K562 (cell line): Measurements from ENCODE around the gene HSPB8. TPM values are rescaled to one million over a fixed set of nuclear protein-coding genes. Genes with fewer than 3 reads are reported as not detected.

Source experiments
- ATAC-seq: fragments of 200-7000 bp; cut with Tn5 transposase; 3 replicates; pipeline ENCODE4 v1.9.1; 2020; ENCODE audit warnings: moderate library complexity
- BruUV-seq: library from RNA; stranded (reverse); fragments of 400-500 nt; replicated peaks from 2 replicates; lab custom pipeline; 2021; lab: Mats Ljungman, UMichigan
- CTCF ChIA-PET: fragments of 300-600 bp; formaldehyde crosslinking; extraction: SDS; loops from one replicate; lab custom pipeline; 2021; ENCODE audit warnings: low intra/inter-chr PET ratio; lab: Yijun Ruan, JAX
- POLR2A ChIA-PET: fragments of 300-600, 350-650 bp; sonication (Branson Sonifier 250); formaldehyde crosslinking; extraction: SDS; loops from one replicate; lab custom pipeline; 2021; ENCODE audit warnings: antibody characterized with exemption, inconsistent platforms; lab: Yijun Ruan, JAX
- DNase-seq, 4 experiments: peaks; one replicate each; pipeline versions ENCODE4 v3.0.0 to v3.0.0-alpha.2; 2011 to 2018; ENCODE audit warnings: low spot score in 3 of 4, mixed read lengths in 3 of 4; ENCODE audit errors: extremely low read depth in 1 of 4
- FAIRE-seq: peaks from 2 replicates; lab custom pipeline; 2011; peaks lifted over from hg19 to GRCh38; lab: Jason Lieb, UNC
- H2AFZ ChIP-seq: 2 replicates; pipeline ENCODE4 v1.6.0; 2011; ENCODE audit warnings: low read depth, low read length, control low read depth, inconsistent platforms
- H3K27ac ChIP-seq: fragments of 200-600 bp; 3 replicates; pipeline ENCODE4 v1.8.0; 2011; ENCODE audit warnings: low read depth, mild to moderate bottlenecking, control low read depth, inconsistent platforms, low read length, moderate library complexity, mixed read lengths; ENCODE audit errors: extremely low read depth
- H3K27me3 ChIP-seq, 2 experiments: fragments of 300-600 bp in 1 of 2; 2 replicates in 1 of 2; 3 replicates in 1 of 2; pipeline versions ENCODE4 v1.6.0 to v1.8.0; 2011; ENCODE audit warnings: inconsistent platforms in 2 of 2, low read length in 2 of 2, mild to moderate bottlenecking in 1 of 2, mixed read lengths in 1 of 2, moderate library complexity in 1 of 2; ENCODE audit not compliant: control insufficient read depth in 2 of 2, insufficient read depth in 2 of 2
- H3K36me3 ChIP-seq: fragments of 300-600 bp; 3 replicates; pipeline ENCODE4 v1.8.0; 2011; ENCODE audit warnings: mild to moderate bottlenecking, low read length, inconsistent platforms; ENCODE audit not compliant: control insufficient read depth, insufficient read depth
- H3K4me1 ChIP-seq, 2 experiments: fragments of 200-600 bp in 1 of 2; replicated peaks in 1 of 2; 2 replicates in 1 of 2; 3 replicates in 1 of 2; pipeline versions ENCODE4 v1.5.1 to v1.8.0; 2011; ENCODE audit warnings: inconsistent platforms in 2 of 2, low read length in 2 of 2, mild to moderate bottlenecking in 1 of 2, mixed read lengths in 1 of 2, moderate library complexity in 1 of 2; ENCODE audit not compliant: control insufficient read depth in 2 of 2, insufficient read depth in 2 of 2
- H3K4me2 ChIP-seq: 2 replicates; pipeline ENCODE4 v1.6.1; 2011; ENCODE audit warnings: low read length, control low read depth, inconsistent platforms, mixed read lengths; ENCODE audit not compliant: insufficient read depth
- H3K4me3 ChIP-seq: fragments of 200-600 bp; sonication (generic), shearing (Covaris generic); 2 replicates; pipeline ENCODE4 v1.5.1; 2016; ENCODE audit warnings: control low read depth, inconsistent platforms
- H3K79me2 ChIP-seq: fragments of 200-600 bp; 3 replicates; pipeline ENCODE4 v1.8.0; 2011; ENCODE audit warnings: low read length, inconsistent platforms; ENCODE audit not compliant: control insufficient read depth, insufficient read depth
- H3K9ac ChIP-seq, 2 experiments: 2 replicates each; pipeline versions ENCODE4 v1.6.0 to v1.6.1; 2011; ENCODE audit warnings: low read depth in 2 of 2, low read length in 2 of 2, control low read depth in 1 of 2, inconsistent platforms in 1 of 2, mild to moderate bottlenecking in 1 of 2, mixed read lengths in 1 of 2; ENCODE audit not compliant: insufficient read depth in 1 of 2
- H3K9me1 ChIP-seq: one replicate; pipeline ENCODE4 v1.6.0; 2011; ENCODE audit warnings: inconsistent platforms, mild to moderate bottlenecking, low read length, moderate library complexity; ENCODE audit not compliant: control insufficient read depth, insufficient read depth
- H3K9me3 ChIP-seq: replicated peaks from 2 replicates; pipeline ENCODE4 v1.5.1; 2011; ENCODE audit warnings: low read depth, low read length, inconsistent platforms; ENCODE audit not compliant: control insufficient read depth, insufficient read depth
- H4K20me1 ChIP-seq: replicated peaks from 2 replicates; pipeline ENCODE4 v1.6.1; 2011; ENCODE audit warnings: low read length, inconsistent platforms, mixed read lengths; ENCODE audit not compliant: control insufficient read depth, insufficient read depth
- FOXA1 ChIP-seq: fragments of 450-650 bp; IDR thresholded peaks from 2 replicates; pipeline ENCODE4 v1.6.1; 2016; ENCODE audit warnings: mild to moderate bottlenecking, borderline replicate concordance
- RFX7 ChIP-seq: fragments of 250-450 bp; sonication (Bioruptor Pico); IDR thresholded peaks from 2 replicates; pipeline ENCODE4 v1.5.1; 2021; ENCODE audit warnings: mild to moderate bottlenecking
- YBX1 ChIP-seq: fragments of 450-650 bp; IDR thresholded peaks from 2 replicates; pipeline ENCODE4 v1.7.1; 2016; ENCODE audit warnings: mild to moderate bottlenecking
- ZBTB49 ChIP-seq: sonication (generic); formaldehyde crosslinking; IDR thresholded peaks from 2 replicates; pipeline ENCODE4 v1.8.0; 2022; ENCODE audit warnings: missing genetic modification reagents, mild to moderate bottlenecking, borderline replicate concordance
- WGBS: fragments of 100-300 bp; shearing (Covaris generic); methylation state at CpG from one replicate; pipeline ENCODE4 v1.1.6; 2016; ENCODE audit warnings: low coverage, mixed read lengths; ENCODE audit not compliant: insufficient coverage; ENCODE audit errors: missing lambda C conversion rate; 5-methylcytosine and 5-hydroxymethylcytosine counted together
- in situ Hi-C: fragments of 300-500 bp; cut with MboI; formaldehyde crosslinking; loops from 4 replicates; pipeline ENCODE4 v1.15.0; 2018; ENCODE audit warnings: inconsistent platforms, mixed read lengths
- intact Hi-C: fragments of 100-400 bp; cut with micrococcal nuclease; formaldehyde crosslinking; loops from 2 replicates; pipeline ENCODE4 v1.14.2; 2022
- polyA plus RNA-seq, 8 experiments: library from polyadenylated mRNA; depleted of rRNA in 4 of 8; stranded (reverse) in 5 of 8; unstranded in 3 of 8; fragments of >200 nt; fragmentation: Nextera tagmentation in 2 of 8; fragmentation: Illumina TruSeq in 1 of 8; extraction: Ambion mirVana in 2 of 8; extraction: Trizol in 1 of 8; gene quantifications; 2 replicates each; pipeline versions ENCODE4 v1.2.1 to v1.2.3, GENCODE V29; 2011 to 2014; ENCODE audit warnings: inconsistent platforms in 1 of 8, missing spikeins in 1 of 8
- total RNA-seq, 7 experiments: library from RNA; depleted of rRNA in 6 of 7; stranded (reverse); fragments of >200 nt in 6 of 7; fragmentation: Illumina TruSeq in 2 of 7; extraction: Trizol in 2 of 7; gene quantifications; 2 replicates each; pipeline versions ENCODE4 v1.2.1 to v1.2.3, GENCODE V29; 2011 to 2021; ENCODE audit warnings: low replicate concordance in 1 of 7

The HSPB8 gene
- total and polyA plus RNA-seq, 9 of the 15 experiments (the other 6 are each of a cell fraction or from before 2014, with no cell fraction given) = 0.13 TPM; not detected in 8

- DNase-seq = no peak
- intact Hi-C loops = no loop called here
- ChIA-PET POLR2A (no interaction called here), CTCF (no interaction called here)
- no peak overlapping the region for H3K4me3 ChIP-seq
- H3K27ac ChIP-seq = no peak overlapping the region
- H3K79me2 ChIP-seq = no peaks in the 10 kb centered on the region
- no peak overlapping the region for H3K9ac ChIP-seq
- H3K9me1 ChIP-seq = no peaks in the 10 kb centered on the region
- TF ChIP-seq ZBTB49 (CRISPR knock-in tag) (no peak), RFX7 (no peak), FOXA1 (no peak), YBX1 (no peak)
- no peak for FAIRE-seq
- no peaks in the 10 kb centered on the region for H3K36me3 ChIP-seq
- no peaks in the 10 kb centered on the region for H3K9me3 ChIP-seq
- no peaks in the 10 kb centered on the region for H4K20me1 ChIP-seq
- H3K4me2 ChIP-seq = no peak overlapping the region
- no peak for ATAC-seq
- no TSS peak for BruUV-seq
- WGBS = 3% methylated on average over 5 of the region's 7 CpGs
- H3K4me1 ChIP-seq = peaks cover 7 to 26% of the 10 kb centered on the region in 2 experiments; a peak in 4 of 5 replicates
- no peak overlapping the region for H2AFZ ChIP-seq
- in situ Hi-C loops = no loop called here
- H3K27me3 ChIP-seq = peaks cover 0 to 2% of the 10 kb centered on the region in 2 experiments; a peak in 1 of 5 replicates
These were observed 20.8 kb upstream of the HSPB8 start for GRCh38 chr12:119157978-119158377.
